Measurements from ENCODE around the gene PDZD7. TPM values are rescaled to one million over a fixed set of nuclear protein-coding genes. Genes with fewer than 3 reads are reported as not detected.

PDZD7 gene
- total and polyA plus RNA-seq, 8 donors: 0.20 to 2.4 (median 0.76) TPM; not detected in 4

DNA sequence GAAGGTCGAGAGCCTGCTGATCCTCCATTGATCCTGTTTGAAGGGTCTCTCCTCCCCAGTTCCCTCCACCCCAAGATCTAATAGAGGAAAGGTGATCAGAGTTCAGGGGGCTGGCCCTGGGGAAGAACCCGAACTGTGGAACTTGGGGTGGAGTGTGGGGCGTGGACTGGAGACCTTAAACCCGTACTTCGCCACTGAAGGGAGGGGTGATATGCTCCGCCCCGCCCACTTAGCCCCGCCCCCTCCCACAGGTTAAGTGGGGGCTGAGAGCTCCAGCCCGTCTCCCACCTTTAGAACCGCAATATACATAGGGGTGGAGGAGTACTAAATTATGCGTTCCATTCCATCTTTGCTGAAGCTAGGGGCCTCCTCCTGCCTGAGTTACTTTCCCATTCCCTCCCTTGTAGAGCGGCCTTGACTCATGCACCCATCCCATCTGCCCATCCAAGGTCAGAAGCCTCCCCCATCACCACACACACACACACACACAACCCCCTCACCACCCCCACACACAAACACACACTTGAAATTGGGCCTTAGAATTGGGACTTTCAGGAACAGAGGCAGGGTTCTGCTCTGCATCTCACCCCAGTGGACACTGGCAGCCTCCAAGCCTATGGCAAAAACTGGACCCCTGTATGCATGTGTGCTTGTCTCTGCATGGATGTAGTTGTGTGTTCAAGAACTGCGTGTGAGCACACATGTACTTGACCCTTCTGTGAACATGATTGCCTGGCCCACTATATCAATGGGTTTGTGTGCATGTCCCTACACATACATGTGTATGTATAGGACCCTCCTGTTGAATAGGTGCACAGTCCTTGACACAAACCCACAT is 60.6 kb downstream of the PDZD7 start:
- WGBS, 5 donors: 23 to 43% (median 31%) methylated on average over 13 of the region's 13 CpGs
- Histone ChIP-seq H3K9me3 (no peaks in the 10 kb centered on the region), H3K4me3 (peak overlapping the region; percentile 66 to 69 (median 68)), H3K27ac (peak overlapping the region; percentile 52 to 84 (median 74)), H3K36me3 (peaks cover 0 to 17% (median 11%) of the 10 kb centered on the region in 4 donors), H3K27me3 (peaks cover 0 to 8% (median 0%) of the 10 kb centered on the region in 3 donors), H3K4me1 (peaks cover 24 to 47% (median 40%) of the 10 kb centered on the region in 4 donors)
- DNase-seq: peak; percentile 51 to 81
- TF ChIP-seq POLR2A (IDR thresholded peaks at IDR 0.05): no peak
- TF ChIP-seq, protein P1, sequence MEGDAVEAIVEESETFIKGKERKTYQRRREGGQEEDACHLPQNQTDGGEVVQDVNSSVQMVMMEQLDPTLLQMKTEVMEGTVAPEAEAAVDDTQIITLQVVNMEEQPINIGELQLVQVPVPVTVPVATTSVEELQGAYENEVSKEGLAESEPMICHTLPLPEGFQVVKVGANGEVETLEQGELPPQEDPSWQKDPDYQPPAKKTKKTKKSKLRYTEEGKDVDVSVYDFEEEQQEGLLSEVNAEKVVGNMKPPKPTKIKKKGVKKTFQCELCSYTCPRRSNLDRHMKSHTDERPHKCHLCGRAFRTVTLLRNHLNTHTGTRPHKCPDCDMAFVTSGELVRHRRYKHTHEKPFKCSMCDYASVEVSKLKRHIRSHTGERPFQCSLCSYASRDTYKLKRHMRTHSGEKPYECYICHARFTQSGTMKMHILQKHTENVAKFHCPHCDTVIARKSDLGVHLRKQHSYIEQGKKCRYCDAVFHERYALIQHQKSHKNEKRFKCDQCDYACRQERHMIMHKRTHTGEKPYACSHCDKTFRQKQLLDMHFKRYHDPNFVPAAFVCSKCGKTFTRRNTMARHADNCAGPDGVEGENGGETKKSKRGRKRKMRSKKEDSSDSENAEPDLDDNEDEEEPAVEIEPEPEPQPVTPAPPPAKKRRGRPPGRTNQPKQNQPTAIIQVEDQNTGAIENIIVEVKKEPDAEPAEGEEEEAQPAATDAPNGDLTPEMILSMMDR (IDR thresholded peaks at IDR 0.05): no peak
- no peak for TF ChIP-seq POLR2AphosphoS5 (IDR thresholded peaks at IDR 0.05)
- TF ChIP-seq EP300 (IDR thresholded peaks at IDR 0.05): no peak
- intact Hi-C loops (cut with DNase I; ENCODE audit: low total_unique reads): no loop called here

DNA sequence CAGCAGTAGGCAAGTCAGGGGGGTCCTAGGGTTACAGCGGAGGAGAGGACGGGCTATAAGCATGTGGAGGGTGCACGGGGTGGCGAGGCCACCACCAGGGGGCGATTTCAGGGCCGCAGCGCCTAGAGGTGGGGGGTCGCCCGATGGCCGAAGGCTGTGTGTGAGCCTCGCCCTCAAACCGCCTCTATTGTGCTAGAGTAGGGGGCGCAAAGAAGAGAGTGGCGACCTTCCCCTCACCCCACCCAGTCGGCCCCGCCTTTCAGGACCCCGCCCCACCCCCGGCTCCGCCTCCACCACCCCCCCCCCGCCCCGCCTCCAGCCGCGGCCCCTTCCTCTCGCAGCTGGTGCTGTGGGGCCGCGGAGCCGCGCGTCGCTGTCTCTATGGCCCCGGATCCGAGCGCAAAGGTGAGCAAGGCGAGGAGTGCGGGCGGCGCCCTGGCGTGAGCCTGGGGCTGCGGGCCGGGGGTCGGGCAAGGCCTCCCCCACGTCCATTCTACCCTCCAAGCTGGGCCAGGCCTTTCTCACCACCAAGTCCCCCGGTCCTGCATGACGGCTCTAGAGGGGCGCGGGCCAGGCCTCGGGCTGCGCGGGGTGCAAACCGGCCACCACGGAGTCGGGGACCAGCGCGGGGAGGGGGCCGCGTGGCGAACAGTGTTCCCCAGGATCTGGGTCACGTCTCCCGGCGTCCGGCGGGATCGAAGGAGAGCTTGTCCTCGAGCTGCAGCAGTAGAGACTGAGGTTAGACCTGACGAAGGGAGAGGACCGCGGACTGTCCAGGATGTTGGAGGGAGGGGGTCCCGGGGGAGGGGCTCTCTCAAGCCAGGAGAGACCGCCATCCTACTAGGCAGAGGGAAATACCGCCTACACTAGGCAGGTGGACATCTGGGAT is 61.5 kb downstream of the PDZD7 start, which contains the start of gene SEMA4G:
Gene SEMA4G, plus strand, starts transcription at position 318 of the 889 bp plus-strand sequence. CDS start 3,409 bp downstream, outside the sequence.
- Histone ChIP-seq H3K4me1 (peaks cover 24 to 47% (median 40%) of the 10 kb centered on the region in 4 donors), H3K36me3 (peaks cover 0 to 23% (median 18%) of the 10 kb centered on the region in 4 donors), H3K27ac (peak within 1 kb of the TSS; percentile 52 to 84 (median 74)), H3K27me3 (peaks cover 0 to 8% (median 0%) of the 10 kb centered on the region in 3 donors), H3K9me3 (no peaks in the 10 kb centered on the region), H3K4me3 (peak within 1 kb of the TSS; percentile 66 to 69 (median 68))
- no peak for TF ChIP-seq EP300 (IDR thresholded peaks at IDR 0.05)
- TF ChIP-seq, protein P1 (IDR thresholded peaks at IDR 0.05): peak in 5 of 7 experiments; percentile 44 to 76 (median 62)
- intact Hi-C loops (cut with DNase I; ENCODE audit: low total_unique reads): no loop called here
- 1 to 7% (median 2%) methylated on average over 19 to 70 of the region's 70 CpGs for WGBS, 5 donors
- DNase-seq: peak; percentile 47 to 83

DNA sequence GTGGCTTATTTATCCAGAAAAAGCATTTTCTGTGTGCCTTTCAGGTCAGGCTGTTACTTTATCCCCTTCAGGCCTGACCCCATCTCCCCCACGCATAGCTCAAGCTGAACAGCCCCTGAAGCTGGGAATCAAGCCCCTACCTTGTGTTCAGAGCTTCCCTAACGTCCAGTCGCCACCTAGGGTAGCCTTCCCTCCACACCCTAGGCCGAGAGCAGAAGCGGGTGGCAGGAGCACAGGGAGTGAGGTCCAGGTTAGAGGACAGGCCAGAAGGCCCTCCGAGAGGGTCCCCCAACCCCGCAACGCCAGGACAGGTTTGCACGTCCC is 62.1 kb downstream of the PDZD7 start:
- no peak for DNase-seq
- Histone ChIP-seq H3K9me3 (no peaks in the 10 kb centered on the region), H3K36me3 (peaks cover 0 to 29% (median 18%) of the 10 kb centered on the region in 4 donors), H3K4me3 (peak overlapping the region; percentile 66 to 69 (median 68)), H3K27ac (peak overlapping the region; percentile 10 to 84 (median 71)), H3K27me3 (peaks cover 0 to 8% (median 0%) of the 10 kb centered on the region in 3 donors), H3K4me1 (peaks cover 24 to 47% (median 40%) of the 10 kb centered on the region in 4 donors)
- 13 to 31% (median 18%) methylated on average over 7 to 9 of the region's 9 CpGs for WGBS, 5 donors
- intact Hi-C loops (cut with DNase I; ENCODE audit: low total_unique reads): no loop called here
- no peak for TF ChIP-seq POLR2A (IDR thresholded peaks at IDR 0.05)

DNA sequence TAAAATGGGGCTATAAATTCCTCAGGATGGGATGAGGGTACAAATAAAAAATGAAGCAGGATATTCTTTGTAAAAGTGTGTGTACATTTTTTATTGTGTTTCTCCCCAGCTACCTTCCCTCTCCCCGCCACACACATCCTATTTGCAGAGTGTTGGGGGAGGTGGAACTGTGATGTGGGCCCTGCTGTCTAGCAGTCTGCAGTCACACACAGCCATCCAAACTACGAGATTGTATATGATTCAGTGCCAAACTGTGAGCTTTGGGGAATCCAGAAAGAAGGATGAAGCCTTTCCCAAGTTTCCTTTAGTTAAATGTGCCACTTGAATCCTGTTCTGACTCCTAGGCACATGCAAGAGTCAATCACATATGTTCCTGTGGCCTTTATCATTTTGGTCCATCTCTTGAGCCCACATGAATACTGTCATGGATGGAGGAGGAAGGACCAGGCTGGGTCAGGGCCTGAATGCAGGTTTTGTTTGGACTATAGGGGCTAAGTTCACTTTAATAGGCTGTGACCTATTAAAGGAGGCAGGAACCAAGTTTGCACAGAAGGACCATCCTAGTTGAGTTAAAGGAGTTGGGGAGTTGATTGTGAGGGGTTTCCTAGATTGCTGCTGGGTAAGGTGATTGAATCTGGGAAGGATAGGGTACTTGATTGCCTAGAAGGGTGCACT is 62.7 kb downstream of the PDZD7 start:
- no peak for DNase-seq

More for the DNA sequence above, 62.7 kb downstream of the PDZD7 start:
- H3K36me3 ChIP-seq: peaks cover 0 to 34% (median 22%) of the 10 kb centered on the region in 4 donors
- TF ChIP-seq EP300 (IDR thresholded peaks at IDR 0.05) (no peak), POLR2AphosphoS5 (IDR thresholded peaks at IDR 0.05) (no peak), POLR2A (IDR thresholded peaks at IDR 0.05) (no peak)
- TF ChIP-seq, protein P1 (IDR thresholded peaks at IDR 0.05): no peak
- H3K27me3 ChIP-seq: peaks cover 0 to 8% (median 0%) of the 10 kb centered on the region in 3 donors
- peak overlapping the region in 1 of 5 donors; percentile 84 for H3K27ac ChIP-seq
- intact Hi-C loops (cut with DNase I; ENCODE audit: low total_unique reads): no loop called here
- no peaks in the 10 kb centered on the region for H3K9me3 ChIP-seq
- peak overlapping the region in 1 of 4 donors; percentile 66 for H3K4me3 ChIP-seq
- peaks cover 24 to 47% (median 40%) of the 10 kb centered on the region in 4 donors for H3K4me1 ChIP-seq
- WGBS, 5 donors: 71 to 84% (median 73%) methylated on average over 2 of the region's 2 CpGs

Data from stomach (tissue), 9 donors.